ENCODE data around the gene TNFRSF12A. TPM values are rescaled to one million over a fixed set of nuclear protein-coding genes. Genes with fewer than 3 reads are reported as not detected.

TNFRSF12A gene
- total RNA-seq, 1 experiment from 2014 or later, result 147 TPM

- H3K4me2 ChIP-seq (ENCODE audit: insufficient read depth, insufficient read length, low read length), result peak within 1 kb of the TSS; percentile 51
- no peak within 1 kb of the TSS for H3K23ac ChIP-seq (ENCODE audit: insufficient read length, low read depth, low read length)
- peak within 1 kb of the TSS; percentile 43 for H2BK5ac ChIP-seq (ENCODE audit: insufficient read length, low read length)
- H3K79me2 ChIP-seq (ENCODE audit: insufficient read depth, low read length), result no peaks in the 10 kb centered on the region; the same call in 1 of the 2 replicates
- no peaks in the 10 kb centered on the region; a peak in 2 of 5 replicates for H3K9me3 Mint-ChIP-seq
- H2BK120ac ChIP-seq (ENCODE audit: low read depth, low read length, poor library complexity, severe bottlenecking), result no peak within 1 kb of the TSS
- TF ChIP-seq CTCF (conservative IDR thresholded peaks at IDR 0.05), result no peak
- H3K4me3 Mint-ChIP-seq, result peak within 1 kb of the TSS; percentile 93 to 96
- peak; percentile 99 for DNase-seq
- no peaks in the 10 kb centered on the region for H4K20me1 ChIP-seq (ENCODE audit: control insufficient read depth, insufficient read depth, insufficient read length)
- peak within 1 kb of the TSS; percentile 98 to 100 (median 99) for H3K27ac Mint-ChIP-seq
- peak within 1 kb of the TSS; percentile 48 for H2BK12ac ChIP-seq (ENCODE audit: insufficient read length, low read depth, low read length)
- peak within 1 kb of the TSS; percentile 67 for H3K9ac ChIP-seq (ENCODE audit: extremely low read depth, insufficient read length, low read length)
- peaks cover 7% of the 10 kb centered on the region for H3K27me3 Mint-ChIP-seq (ENCODE audit: low read depth)
- no peak within 1 kb of the TSS for H2AFZ ChIP-seq (ENCODE audit: low read length)
- no peaks in the 10 kb centered on the region for H3K79me1 ChIP-seq (ENCODE audit: insufficient read depth, low read depth, low read length, poor library complexity, severe bottlenecking)
- H3K36me3 Mint-ChIP-seq (ENCODE audit: insufficient read depth in 1 of 3, low read depth in 3 of 3), result peaks cover 15 to 43% (median 33%) of the 10 kb centered on the region in 3 experiments; a peak in 6 of 7 replicates
- H4K91ac ChIP-seq (ENCODE audit: insufficient read length, low read depth, low read length), result no peak within 1 kb of the TSS
- H3K4me1 ChIP-seq (ENCODE audit: insufficient read depth, low read length), result peaks cover 2% of the 10 kb centered on the region; the same call in 1 of the 2 replicates
- no peak within 1 kb of the TSS for H2BK15ac ChIP-seq (ENCODE audit: low read depth, low read length)
- no peak within 1 kb of the TSS for H4K8ac ChIP-seq (replicated peaks; ENCODE audit: insufficient read length, low read depth, low read length)
- H3K14ac ChIP-seq (ENCODE audit: insufficient read depth, low read length), result peak within 1 kb of the TSS; percentile 93
- WGBS (ENCODE audit: extremely low coverage, insufficient read length, low lambda C conversion rate), result no CpG with 5 or more reads among the region's 69 CpGs
- H3K27me3 ChIP-seq (ENCODE audit: insufficient read depth, low read length), result no peaks in the 10 kb centered on the region
- H3K4ac ChIP-seq (ENCODE audit: low read depth, low read length), result no peak within 1 kb of the TSS
- no peak within 1 kb of the TSS for H2AK5ac ChIP-seq (ENCODE audit: insufficient read length, low read length)
- H3K27ac ChIP-seq (ENCODE audit: insufficient read length, low read depth, low read length), result peak within 1 kb of the TSS; percentile 66
- no peak within 1 kb of the TSS for H2BK20ac ChIP-seq (ENCODE audit: low read depth, low read length, poor library complexity, severe bottlenecking)
- peaks cover 23 to 48% of the 10 kb centered on the region in 2 experiments for H3K4me1 Mint-ChIP-seq
- no peak within 1 kb of the TSS for H3K56ac ChIP-seq (ENCODE audit: insufficient read length, low read depth, low read length)
- peak within 1 kb of the TSS; percentile 94 for H3K18ac ChIP-seq (ENCODE audit: insufficient read length, low read depth, low read length)
- peaks cover 26% of the 10 kb centered on the region for H3K23me2 ChIP-seq (ENCODE audit: insufficient read length, low read depth, low read length, poor library complexity, severe bottlenecking)
- H3T11ph ChIP-seq (ENCODE audit: low read length), result no peak within 1 kb of the TSS
- H4K5ac ChIP-seq (ENCODE audit: insufficient read length, low read depth, low read length), result no peak within 1 kb of the TSS
- H3K9me3 ChIP-seq (ENCODE audit: control insufficient read depth, low read depth, low read length), result no peaks in the 10 kb centered on the region
Measured at GRCh38 chr16:3023669-3024478, 3.7 kb downstream of the TNFRSF12A start, which contains the start of the genes HCFC1R1 and THOC6. Gene HCFC1R1, minus strand, starts transcription at chr16:3023942. Its CDS starts 1 bp downstream, at chr16:3023941. Gene THOC6, plus strand, starts transcription at chr16:3024035. Its CDS starts 292 bp downstream, at chr16:3024327.

All from H9 (cell line).